Spinal cord (tissue), 10 donors: ENCODE data around the gene PSME4. TPM values are rescaled to one million over a fixed set of nuclear protein-coding genes. Genes with fewer than 3 reads are reported as not detected.
"Not testable (repeated sequence)": the region's sequence is repeated elsewhere in the genome, so short reads cannot be mapped to it uniquely, and the experiment has no call there.

Source experiments
- DNase-seq, 6 donors: peaks; one replicate each; pipeline versions ENCODE4 v3.0.0 to v3.0.0-alpha.2; 2013 to 2015; ENCODE audit warnings: low spot score in 6 of 6, low read depth in 4 of 6
- H3K27ac ChIP-seq: one replicate; pipeline ENCODE4 v1.5.1; 2013; ENCODE audit warnings: low read depth, low read length, control low read depth
- H3K27me3 ChIP-seq: one replicate; pipeline ENCODE4 v1.6.1; 2013; ENCODE audit warnings: low read length; ENCODE audit not compliant: control insufficient read depth, insufficient read depth
- H3K36me3 ChIP-seq: one replicate; pipeline ENCODE4 v1.6.1; 2013; ENCODE audit warnings: low read length; ENCODE audit not compliant: control insufficient read depth, insufficient read depth
- H3K4me1 ChIP-seq: one replicate; pipeline ENCODE4 v1.6.1; 2013; ENCODE audit warnings: low read length; ENCODE audit not compliant: control insufficient read depth, insufficient read depth
- H3K4me3 ChIP-seq: one replicate; pipeline ENCODE4 v1.5.1; 2013; ENCODE audit warnings: low read depth, low read length, control low read depth
- H3K9me3 ChIP-seq: one replicate; pipeline ENCODE4 v1.6.1; 2013; ENCODE audit warnings: low read length; ENCODE audit not compliant: control insufficient read depth, insufficient read depth
- WGBS: methylation state at CpG from one replicate; pipeline ENCODE4 v1.1.5; 2013; ENCODE audit warnings: missing lambda C conversion rate; ENCODE audit not compliant: insufficient coverage; 5-methylcytosine and 5-hydroxymethylcytosine counted together
- polyA plus RNA-seq, 2 donors: library from polyadenylated mRNA; unstranded; fragments of 120-200 nt; gene quantifications; one replicate each; pipeline ENCODE4 v1.2.1, GENCODE V29; 2013; ENCODE audit not compliant: insufficient read length in 2 of 2
- total RNA-seq, 2 donors: library from RNA; depleted of rRNA in 1 of 2; stranded (reverse); fragments of 120-200 nt in 1 of 2; fragments of >200 nt in 1 of 2; gene quantifications; one replicate each; pipeline versions ENCODE4 v1.2.3 to v1.2.4, GENCODE V29; 2013 to 2014
- donor health status: healthy.

PSME4 gene
- total and polyA plus RNA-seq, 4 donors = 33.8 to 50.5 (median 40.8) TPM

- Histone ChIP-seq H3K36me3 (no peaks in the 10 kb centered on the region), H3K4me3 (no peak overlapping the region), H3K27ac (no peak overlapping the region), H3K9me3 (no peaks in the 10 kb centered on the region), H3K4me1 (peaks cover 15% of the 10 kb centered on the region), H3K27me3 (no peaks in the 10 kb centered on the region)
- DNase-seq = peak in 1 of 6 donors; percentile 30
- no CpG with 5 or more reads among the region's 2 CpGs for WGBS
These were observed 6.4 kb downstream of the PSME4 start for GRCh38 chr2:53964257-53964952.

- not testable (repeated sequence) for H3K9me3 ChIP-seq, H3K36me3 ChIP-seq, H3K4me1 ChIP-seq, H3K27me3 ChIP-seq, H3K4me3 ChIP-seq
- WGBS = 15% methylated on average over 4 of the region's 10 CpGs
- DNase-seq = peak in 2 of 6 donors; percentile 12 to 32
- peak overlapping the region; percentile 40 for H3K27ac ChIP-seq
These were observed 9.1 kb downstream of the PSME4 start for GRCh38 chr2:53961478-53962216.

GRCh38 chr2:53960476-53960875 is 10.3 kb downstream of the PSME4 start:
- H3K4me3 ChIP-seq = no peak overlapping the region
- peaks cover 8% of the 10 kb centered on the region for H3K4me1 ChIP-seq
- no peaks in the 10 kb centered on the region for H3K36me3 ChIP-seq
- no peaks in the 10 kb centered on the region for H3K9me3 ChIP-seq
- 64% methylated on average over 4 of the region's 4 CpGs for WGBS
- H3K27me3 ChIP-seq = no peaks in the 10 kb centered on the region
- DNase-seq = no peak
- H3K27ac ChIP-seq = no peak overlapping the region

GRCh38 chr2:53958443-53958842 is 12.3 kb downstream of the PSME4 start:
- H3K4me1 ChIP-seq = peaks cover 8% of the 10 kb centered on the region
- no peaks in the 10 kb centered on the region for H3K36me3 ChIP-seq
- H3K27me3 ChIP-seq = no peaks in the 10 kb centered on the region
- H3K9me3 ChIP-seq = no peaks in the 10 kb centered on the region
- H3K4me3 ChIP-seq = no peak overlapping the region
- DNase-seq = no peak
- H3K27ac ChIP-seq = no peak overlapping the region
- no CpG with 5 or more reads among the region's 2 CpGs for WGBS

GRCh38 chr2:53952519-53952918 is 18.3 kb downstream of the PSME4 start:
- Histone ChIP-seq H3K4me1 (no peaks in the 10 kb centered on the region), H3K36me3 (peaks cover 4% of the 10 kb centered on the region), H3K27me3 (no peaks in the 10 kb centered on the region), H3K9me3 (no peaks in the 10 kb centered on the region), H3K4me3 (no peak overlapping the region), H3K27ac (no peak overlapping the region)
- 64% methylated on average over 4 of the region's 4 CpGs for WGBS
- DNase-seq = no peak

- no peak overlapping the region for H3K4me3 ChIP-seq
- no peak for DNase-seq
- no CpG with 5 or more reads among the region's 1 CpG for WGBS
- H3K27ac ChIP-seq = no peak overlapping the region
- H3K4me1 ChIP-seq = no peaks in the 10 kb centered on the region
- H3K27me3 ChIP-seq = no peaks in the 10 kb centered on the region
- H3K9me3 ChIP-seq = no peaks in the 10 kb centered on the region
- H3K36me3 ChIP-seq = peaks cover 9% of the 10 kb centered on the region
These were observed 21.3 kb downstream of the PSME4 start for GRCh38 chr2:53949457-53949856.

- WGBS = no CpG with 5 or more reads among the region's 1 CpG
- H3K9me3 ChIP-seq = no peaks in the 10 kb centered on the region
These were observed 25.3 kb downstream of the PSME4 start for GRCh38 chr2:53945538-53945937.

GRCh38 chr2:53944542-53944941 is 26.3 kb downstream of the PSME4 start:
- Histone ChIP-seq H3K27ac (no peak overlapping the region), H3K4me1 (no peaks in the 10 kb centered on the region), H3K9me3 (no peaks in the 10 kb centered on the region), H3K36me3 (peaks cover 9% of the 10 kb centered on the region), H3K27me3 (no peaks in the 10 kb centered on the region), H3K4me3 (no peak overlapping the region)
- no peak for DNase-seq
- no CpG with 5 or more reads among the region's 1 CpG for WGBS

More at GRCh38 chr2:53945538-53945937, 25.3 kb downstream of the PSME4 start:
- Histone ChIP-seq H3K4me3 (no peak overlapping the region), H3K27ac (no peak overlapping the region), H3K4me1 (no peaks in the 10 kb centered on the region), H3K27me3 (no peaks in the 10 kb centered on the region), H3K36me3 (peaks cover 9% of the 10 kb centered on the region)
- DNase-seq = no peak

GRCh38 chr2:53942280-53942679 is 28.5 kb downstream of the PSME4 start:
- peaks cover 6% of the 10 kb centered on the region for H3K36me3 ChIP-seq
- DNase-seq = no peak
- H3K27me3 ChIP-seq = no peaks in the 10 kb centered on the region
- H3K27ac ChIP-seq = no peak overlapping the region
- H3K4me3 ChIP-seq = no peak overlapping the region
- H3K9me3 ChIP-seq = no peaks in the 10 kb centered on the region
- no peaks in the 10 kb centered on the region for H3K4me1 ChIP-seq
- WGBS = no CpG with 5 or more reads among the region's 1 CpG

- Histone ChIP-seq H3K4me3 (no peak overlapping the region), H3K4me1 (no peaks in the 10 kb centered on the region), H3K27me3 (no peaks in the 10 kb centered on the region), H3K27ac (no peak overlapping the region), H3K9me3 (no peaks in the 10 kb centered on the region), H3K36me3 (peaks cover 4% of the 10 kb centered on the region)
- DNase-seq = peak in 1 of 6 donors; percentile 15
- WGBS = no CpG with 5 or more reads among the region's 5 CpGs
These were observed 29.0 kb downstream of the PSME4 start for GRCh38 chr2:53941749-53942148.
